ENCODE results near the gene NAB2. TPM values are rescaled to one million over a fixed set of nuclear protein-coding genes. Genes with fewer than 3 reads are reported as not detected.

Gene NAB2
- total and polyA plus RNA-seq, 9 of the 15 experiments (the other 6 are each of a cell fraction or from before 2014, with no cell fraction given), result 0.45 to 40.9 (median 20.4) TPM

GRCh38 chr12:57040211-57040610, 48.7 kb upstream of the NAB2 start:
- no peak for DNase-seq (ENCODE audit: extremely low read depth in 1 of 4, low spot score in 3 of 4)
- Histone ChIP-seq H3K9me1 (ENCODE audit: control insufficient read depth, insufficient read depth, low read length) (peaks cover 7% of the 10 kb centered on the region), H3K9me3 (replicated peaks; ENCODE audit: control insufficient read depth, insufficient read depth, low read depth, low read length) (no peaks in the 10 kb centered on the region), H3K4me1 (replicated peaks in 1 of 2; ENCODE audit: control insufficient read depth in 2 of 2, insufficient read depth in 2 of 2, low read length in 2 of 2) (peaks cover 15% of the 10 kb centered on the region in 2 experiments), H3K9ac (ENCODE audit: insufficient read depth in 1 of 2, low read depth in 2 of 2, low read length in 2 of 2) (no peak overlapping the region), H3K4me2 (ENCODE audit: insufficient read depth, low read length) (no peak overlapping the region), H3K27ac (ENCODE audit: extremely low read depth, low read depth, low read length) (no peak overlapping the region), H2AFZ (ENCODE audit: low read depth, low read length) (no peak overlapping the region), H3K79me2 (ENCODE audit: control insufficient read depth, insufficient read depth, low read length) (no peaks in the 10 kb centered on the region), H4K20me1 (replicated peaks; ENCODE audit: control insufficient read depth, insufficient read depth, low read length) (peaks cover 5% of the 10 kb centered on the region; the same call in 1 of the 2 replicates), H3K36me3 (ENCODE audit: control insufficient read depth, insufficient read depth, low read length) (no peaks in the 10 kb centered on the region), H3K27me3 (ENCODE audit: control insufficient read depth in 2 of 2, insufficient read depth in 2 of 2, low read length in 2 of 2) (peaks cover 13% of the 10 kb centered on the region in 2 experiments; a peak in 4 of 5 replicates), H3K4me3 (no peak overlapping the region)
- FAIRE-seq, result no peak
- 65% methylated on average over 4 of the region's 4 CpGs for WGBS (ENCODE audit: insufficient coverage, low coverage, missing lambda C conversion rate)
- no peak for ATAC-seq
- intact Hi-C loops (cut with micrococcal nuclease), result no loop called here
- CTCF ChIA-PET (ENCODE audit: low intra/inter-chr PET ratio), result no interaction called here
- TF ChIP-seq CREM (IDR thresholded peaks at IDR 0.05; ENCODE audit: low read depth) (no peak), EGR1 (conservative IDR thresholded peaks at IDR 0.05) (no peak), CXXC5 (CRISPR knock-in tag; IDR thresholded peaks at IDR 0.05) (no peak), ZNF785 (CRISPR knock-in tag; IDR thresholded peaks at IDR 0.05) (no peak)
- in situ Hi-C loops (cut with MboI), result no loop called here
- POLR2A ChIA-PET, result interaction anchor here (0.6 to 1.1 kb wide), 2 partner anchors 17 to 25 kb away, joined by 3 to 4 read pairs; no protein-coding TSS in a partner anchor
- BruUV-seq (replicated peaks), result no TSS peak

GRCh38 chr12:57040750-57041149, 48.2 kb upstream of the NAB2 start:
- Histone ChIP-seq H3K36me3 (ENCODE audit: control insufficient read depth, insufficient read depth, low read length) (no peaks in the 10 kb centered on the region), H3K4me1 (replicated peaks in 1 of 2; ENCODE audit: control insufficient read depth in 2 of 2, insufficient read depth in 2 of 2, low read length in 2 of 2) (peaks cover 15% of the 10 kb centered on the region in 2 experiments), H3K27me3 (ENCODE audit: control insufficient read depth in 2 of 2, insufficient read depth in 2 of 2, low read length in 2 of 2) (peaks cover 13% of the 10 kb centered on the region in 2 experiments; a peak in 4 of 5 replicates), H3K9ac (ENCODE audit: insufficient read depth in 1 of 2, low read depth in 2 of 2, low read length in 2 of 2) (no peak overlapping the region), H3K9me3 (replicated peaks; ENCODE audit: control insufficient read depth, insufficient read depth, low read depth, low read length) (no peaks in the 10 kb centered on the region), H3K9me1 (ENCODE audit: control insufficient read depth, insufficient read depth, low read length) (peaks cover 7% of the 10 kb centered on the region), H3K4me3 (no peak overlapping the region), H3K4me2 (ENCODE audit: insufficient read depth, low read length) (no peak overlapping the region), H4K20me1 (replicated peaks; ENCODE audit: control insufficient read depth, insufficient read depth, low read length) (peaks cover 5% of the 10 kb centered on the region; the same call in 1 of the 2 replicates), H2AFZ (ENCODE audit: low read depth, low read length) (no peak overlapping the region), H3K27ac (ENCODE audit: extremely low read depth, low read depth, low read length) (no peak overlapping the region), H3K79me2 (ENCODE audit: control insufficient read depth, insufficient read depth, low read length) (no peaks in the 10 kb centered on the region)
- no TSS peak for BruUV-seq (replicated peaks)
- 24% methylated on average over 2 of the region's 2 CpGs for WGBS (ENCODE audit: insufficient coverage, low coverage, missing lambda C conversion rate)
- no peak for TF ChIP-seq MAFF (IDR thresholded peaks at IDR 0.05; ENCODE audit: low read length)
- TF ChIP-seq TARDBP (IDR thresholded peaks at IDR 0.05), result no peak
- TF ChIP-seq ZNF232 (CRISPR knock-in tag; IDR thresholded peaks at IDR 0.05), result no peak
- TF ChIP-seq BCOR (IDR thresholded peaks at IDR 0.05), result no peak
- no peak for TF ChIP-seq ESRRA (IDR thresholded peaks at IDR 0.05; ENCODE audit: borderline replicate concordance, low read depth)
- FAIRE-seq (no peak), DNase-seq (ENCODE audit: extremely low read depth in 1 of 4, low spot score in 3 of 4) (no peak), ATAC-seq (no peak)
- ChIA-PET POLR2A (interaction anchor here (0.6 to 1.1 kb wide), 3 partner anchors 12 to 26 kb away, joined by 3 to 4 read pairs (median 3); no protein-coding TSS in a partner anchor), CTCF (ENCODE audit: low intra/inter-chr PET ratio) (no interaction called here)
- intact Hi-C loops (cut with micrococcal nuclease) (no loop called here), in situ Hi-C loops (cut with MboI) (no loop called here)

All from K562 (cell line).